B cell (primary cell): Measurements from ENCODE around the gene COX7A1. TPM values are rescaled to one million over a fixed set of nuclear protein-coding genes. Genes with fewer than 3 reads are reported as not detected.
A peak's percentile ranks its signal among the peaks of the same experiment; 100 is the strongest.

Source experiments
- ATAC-seq: fragments of 200-7000 bp; cut with Tn5 transposase; one replicate; pipeline ENCODE4 v1.10.0; 2021; ENCODE audit warnings: low read depth, mild to moderate bottlenecking, moderate number of reproducible peaks, moderate library complexity
- CTCF ChIA-PET: fragments of 350-600 bp; sonication (Branson Sonifier 250); formaldehyde crosslinking; loops from one replicate; lab custom pipeline; 2021; ENCODE audit warnings: antibody characterized with exemption, inconsistent platforms; lab: Charles Lee
- POLR2A ChIA-PET: fragments of 350-600 bp; sonication (Branson Sonifier 250); formaldehyde crosslinking; loops from one replicate; lab custom pipeline; 2021; ENCODE audit warnings: antibody characterized with exemption; lab: Charles Lee
- DNase-seq: peaks from one replicate; pipeline ENCODE4 v3.0.0; 2013
- H2AFZ ChIP-seq: 2 replicates; pipeline ENCODE4 v1.6.1; 2012; ENCODE audit warnings: mild to moderate bottlenecking, low read depth, low read length; ENCODE audit not compliant: insufficient read depth, poor library complexity, severe bottlenecking
- H3K27ac ChIP-seq, 2 donors: 1 replicate in 1 of 2; 2 replicates in 1 of 2; pipeline ENCODE4 v1.5.1; 2012 to 2013; ENCODE audit warnings: low read length in 2 of 2, mild to moderate bottlenecking in 2 of 2, moderate library complexity in 1 of 2
- H3K27me3 ChIP-seq, 4 experiments: fragments of 200-600 bp in 1 of 4; sonication (generic) in 1 of 4; replicated peaks in 1 of 4; 1 replicate in 2 of 4; 2 replicates in 2 of 4; pipeline versions ENCODE4 v1.6.1 to v1.7.0; 2013 to 2016; ENCODE audit warnings: low read length in 3 of 4, mild to moderate bottlenecking in 2 of 4, mixed read lengths in 1 of 4, moderate library complexity in 1 of 4; ENCODE audit not compliant: insufficient read depth in 4 of 4, control insufficient read depth in 3 of 4; ENCODE audit errors: control extremely low read depth in 1 of 4
- H3K36me3 ChIP-seq, 2 experiments: replicated peaks in 1 of 2; 1 replicate in 1 of 2; 2 replicates in 1 of 2; pipeline versions ENCODE4 v1.6.1 to v1.7.1; 2013; ENCODE audit warnings: low read length in 1 of 2; ENCODE audit not compliant: insufficient read depth in 2 of 2, control insufficient read depth in 1 of 2; ENCODE audit errors: control extremely low read depth in 1 of 2, extremely low read depth in 1 of 2
- H3K4me1 ChIP-seq, 2 donors: fragments of 200-600 bp in 1 of 2; sonication (generic) in 1 of 2; 1 replicate in 1 of 2; 2 replicates in 1 of 2; pipeline versions ENCODE4 v1.5.1 to v1.6.1; 2013 to 2017; ENCODE audit warnings: low read length in 2 of 2; ENCODE audit not compliant: control insufficient read depth in 2 of 2, insufficient read depth in 2 of 2
- H3K4me2 ChIP-seq: replicated peaks from 2 replicates; pipeline ENCODE3; 2012; ENCODE audit warnings: mild to moderate bottlenecking, low read depth, low read length; ENCODE audit not compliant: poor library complexity, severe bottlenecking
- H3K4me3 ChIP-seq, 5 experiments: fragments of 200-600 bp in 1 of 5; sonication (generic) in 1 of 5; 1 replicate in 3 of 5; 2 replicates in 2 of 5; pipeline versions ENCODE4 v1.5.1 to v1.7.0; 2011 to 2016; ENCODE audit warnings: low read length in 4 of 5, mild to moderate bottlenecking in 4 of 5, low read depth in 2 of 5, control low read depth in 1 of 5, moderate library complexity in 1 of 5; ENCODE audit not compliant: insufficient read depth in 1 of 5; ENCODE audit errors: control extremely low read depth in 1 of 5, extremely low read depth in 1 of 5
- H3K79me2 ChIP-seq: fragments of 200-600 bp; sonication (generic); one replicate; pipeline ENCODE4 v1.6.0; 2016; ENCODE audit warnings: low read length; ENCODE audit not compliant: control insufficient read depth, insufficient read depth
- H3K9ac ChIP-seq: fragments of 200-600 bp; sonication (generic); 2 replicates; pipeline ENCODE4 v1.6.1; 2017; ENCODE audit warnings: mild to moderate bottlenecking, low read length, moderate library complexity
- H3K9me3 ChIP-seq, 3 donors: one replicate each; pipeline versions ENCODE4 v1.6.1 to v1.7.1; 2013; ENCODE audit warnings: low read length in 2 of 3; ENCODE audit not compliant: control insufficient read depth in 2 of 3, insufficient read depth in 1 of 3; ENCODE audit errors: control extremely low read depth in 1 of 3
- H4K20me1 ChIP-seq: 2 replicates; pipeline ENCODE4 v1.6.0; 2012; ENCODE audit warnings: mild to moderate bottlenecking, low read length; ENCODE audit not compliant: insufficient read depth, control insufficient read depth, poor library complexity, severe bottlenecking
- H3K27ac Mint-ChIP-seq: one replicate; pipeline ENCODE4 v1.8.0; 2021; ENCODE audit warnings: mixed read lengths
- H3K27me3 Mint-ChIP-seq: one replicate; pipeline ENCODE4 v1.8.0; 2021; ENCODE audit warnings: mixed read lengths
- H3K4me1 Mint-ChIP-seq: one replicate; pipeline ENCODE4 v1.8.0; 2021; ENCODE audit warnings: mixed read lengths
- H3K4me3 Mint-ChIP-seq: one replicate; pipeline ENCODE4 v1.8.0; 2021; ENCODE audit warnings: mixed read lengths
- H3K9me3 Mint-ChIP-seq: one replicate; pipeline ENCODE4 v1.8.0; 2022; ENCODE audit warnings: mixed read lengths; ENCODE audit not compliant: insufficient read depth
- CTCF ChIP-seq: fragments of 200-600 bp; IDR thresholded peaks from one replicate; pipeline ENCODE4 v1.8.0; 2022; ENCODE audit warnings: antibody characterized with exemption, mild to moderate bottlenecking
- EZH2 ChIP-seq: IDR thresholded peaks from 2 replicates; pipeline ENCODE4 v1.6.1; 2012; ENCODE audit warnings: borderline replicate concordance, low read depth, mild to moderate bottlenecking, moderate library complexity, low read length; ENCODE audit not compliant: insufficient read depth, poor library complexity, severe bottlenecking
- WGBS: methylation state at CpG from one replicate; pipeline ENCODE4 v1.1.5; 2013; ENCODE audit warnings: missing lambda C conversion rate; ENCODE audit not compliant: insufficient coverage; 5-methylcytosine and 5-hydroxymethylcytosine counted together
- intact Hi-C: fragments of 100-400 bp; cut with micrococcal nuclease; formaldehyde crosslinking; loops from one replicate; pipeline ENCODE4 v1.10.0; 2022
- polyA plus RNA-seq: library from polyadenylated mRNA; depleted of rRNA; stranded (reverse); fragments of >200 nt; gene quantifications from 2 replicates; pipeline ENCODE4 v1.2.3, GENCODE V29; 2012
- total RNA-seq, 2 donors: library from RNA; stranded (reverse); fragments of 120-200 nt in 1 of 2; gene quantifications; 1 replicate in 1 of 2; 2 replicates in 1 of 2; pipeline versions ENCODE4 v1.2.3 to v1.2.4, GENCODE V29; 2013 to 2022

The COX7A1 gene
- total and polyA plus RNA-seq, 2 donors (not counting 1 experiment from before 2014, with no cell fraction given) = not detected

DNA sequence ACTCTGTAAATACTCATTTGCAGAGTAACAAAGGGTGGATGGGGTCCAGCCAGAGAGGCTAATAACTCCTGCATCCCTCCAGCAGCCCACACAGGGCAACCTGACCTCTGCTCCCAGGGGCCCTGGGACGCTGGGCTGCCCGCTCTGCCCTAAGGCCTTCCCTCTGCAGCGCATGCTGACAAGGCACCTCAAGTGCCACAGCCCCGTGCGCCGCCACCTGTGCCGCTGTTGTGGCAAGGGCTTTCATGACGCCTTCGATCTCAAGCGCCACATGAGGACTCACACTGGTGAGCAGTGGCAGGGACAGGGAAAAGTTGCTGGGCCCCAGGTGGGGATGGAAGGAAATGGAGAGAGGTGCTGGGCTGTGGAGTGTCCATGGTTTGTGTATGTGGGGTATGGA lies 39.6 kb downstream of the COX7A1 start:
- H3K27ac Mint-ChIP-seq = peak overlapping the region; percentile 48
- peak overlapping the region; percentile 71 for H3K4me3 Mint-ChIP-seq
- POLR2A ChIA-PET = no interaction called here
- Histone ChIP-seq H2AFZ (no peak overlapping the region), H3K27me3 (no peaks in the 10 kb centered on the region), H3K9ac (no peak overlapping the region), H3K4me2 (no peak overlapping the region), H3K79me2 (peaks cover 32% of the 10 kb centered on the region), H3K4me3 (no peak overlapping the region), H3K4me1 (peaks cover 16 to 23% of the 10 kb centered on the region in 2 donors), H3K36me3 (peaks cover 0 to 14% of the 10 kb centered on the region in 2 experiments), H3K27ac (no peak overlapping the region), H3K9me3 (peaks cover 0 to 6% (median 0%) of the 10 kb centered on the region in 3 donors), H4K20me1 (peaks cover 7% of the 10 kb centered on the region)
- no peak for ATAC-seq
- intact Hi-C loops = loop anchor here (10.0 kb wide), 1 partner anchor 468 kb away; the partner anchor contains the start of genes COX6B1 and ETV2
- no peak for TF ChIP-seq EZH2
- TF ChIP-seq CTCF = no peak
- no peaks in the 10 kb centered on the region for H3K9me3 Mint-ChIP-seq
- H3K27me3 Mint-ChIP-seq = no peaks in the 10 kb centered on the region
- H3K4me1 Mint-ChIP-seq = peaks cover 37% of the 10 kb centered on the region
- no peak for DNase-seq
- WGBS = 95% methylated on average over 10 of the region's 10 CpGs
- CTCF ChIA-PET = no interaction called here

GRCh38 chr19:36111200-36111539 lies 41.1 kb downstream of the COX7A1 start:
- no peak overlapping the region for H3K27ac Mint-ChIP-seq
- H3K4me1 Mint-ChIP-seq = peaks cover 28% of the 10 kb centered on the region
- POLR2A ChIA-PET = no interaction called here
- 79% methylated on average over 12 of the region's 13 CpGs for WGBS
- CTCF ChIA-PET = no interaction called here
- DNase-seq = no peak
- Histone ChIP-seq H3K27ac (no peak overlapping the region), H3K27me3 (no peaks in the 10 kb centered on the region), H3K36me3 (peaks cover 0 to 14% of the 10 kb centered on the region in 2 experiments), H3K9ac (no peak overlapping the region), H3K4me1 (peaks cover 13 to 17% of the 10 kb centered on the region in 2 donors), H4K20me1 (peaks cover 7% of the 10 kb centered on the region), H3K79me2 (peaks cover 19% of the 10 kb centered on the region), H3K9me3 (peaks cover 0 to 12% (median 0%) of the 10 kb centered on the region in 3 donors), H3K4me2 (no peak overlapping the region), H2AFZ (no peak overlapping the region), H3K4me3 (no peak overlapping the region)
- no peak for ATAC-seq
- H3K9me3 Mint-ChIP-seq = no peaks in the 10 kb centered on the region
- TF ChIP-seq CTCF (no peak), EZH2 (no peak)
- intact Hi-C loops = loop anchor here (10.0 kb wide), 1 partner anchor 466 kb away; the partner anchor contains the start of genes COX6B1 and ETV2
- H3K27me3 Mint-ChIP-seq = no peaks in the 10 kb centered on the region
- H3K4me3 Mint-ChIP-seq = no peak overlapping the region
